ENCODE results near the gene NOX3. TPM values are rescaled to one million over a fixed set of nuclear protein-coding genes. Genes with fewer than 3 reads are reported as not detected.
"Not testable (repeated sequence)": the region's sequence is repeated elsewhere in the genome, so short reads cannot be mapped to it uniquely, and the experiment has no call there.

Gene NOX3, protein sequence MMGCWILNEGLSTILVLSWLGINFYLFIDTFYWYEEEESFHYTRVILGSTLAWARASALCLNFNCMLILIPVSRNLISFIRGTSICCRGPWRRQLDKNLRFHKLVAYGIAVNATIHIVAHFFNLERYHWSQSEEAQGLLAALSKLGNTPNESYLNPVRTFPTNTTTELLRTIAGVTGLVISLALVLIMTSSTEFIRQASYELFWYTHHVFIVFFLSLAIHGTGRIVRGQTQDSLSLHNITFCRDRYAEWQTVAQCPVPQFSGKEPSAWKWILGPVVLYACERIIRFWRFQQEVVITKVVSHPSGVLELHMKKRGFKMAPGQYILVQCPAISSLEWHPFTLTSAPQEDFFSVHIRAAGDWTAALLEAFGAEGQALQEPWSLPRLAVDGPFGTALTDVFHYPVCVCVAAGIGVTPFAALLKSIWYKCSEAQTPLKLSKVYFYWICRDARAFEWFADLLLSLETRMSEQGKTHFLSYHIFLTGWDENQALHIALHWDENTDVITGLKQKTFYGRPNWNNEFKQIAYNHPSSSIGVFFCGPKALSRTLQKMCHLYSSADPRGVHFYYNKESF
- not detected for total RNA-seq
- long read RNA-seq = 0 reads

DNA sequence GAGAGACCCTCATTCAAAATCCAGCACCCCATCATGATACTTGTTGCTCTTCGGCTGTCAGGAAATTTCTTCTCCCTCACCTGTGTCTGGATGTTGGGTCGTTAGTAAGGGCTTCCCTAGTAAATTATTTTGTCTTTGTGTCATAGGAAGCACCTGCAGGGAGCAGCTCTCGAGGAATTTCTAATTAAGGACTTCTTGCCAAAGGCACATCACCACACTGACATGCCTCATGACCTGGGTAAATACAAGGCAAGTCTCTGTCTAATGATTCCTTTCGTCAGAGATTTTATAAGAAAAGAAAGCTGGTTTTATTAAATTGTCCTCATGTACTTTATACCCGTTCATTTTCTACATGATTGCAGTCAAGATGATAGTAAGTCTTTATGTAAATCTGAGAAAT lies at the start of gene NOX3:
Gene NOX3, minus strand, starts transcription at position 74 of the 400 bp plus-strand sequence. Its CDS starts 39 bp downstream, at position 35.
- no peak for DNase-seq (ENCODE audit: missing footprints)
- intact Hi-C loops (cut with DNase I) = no loop called here
- ATAC-seq = no peak

DNA sequence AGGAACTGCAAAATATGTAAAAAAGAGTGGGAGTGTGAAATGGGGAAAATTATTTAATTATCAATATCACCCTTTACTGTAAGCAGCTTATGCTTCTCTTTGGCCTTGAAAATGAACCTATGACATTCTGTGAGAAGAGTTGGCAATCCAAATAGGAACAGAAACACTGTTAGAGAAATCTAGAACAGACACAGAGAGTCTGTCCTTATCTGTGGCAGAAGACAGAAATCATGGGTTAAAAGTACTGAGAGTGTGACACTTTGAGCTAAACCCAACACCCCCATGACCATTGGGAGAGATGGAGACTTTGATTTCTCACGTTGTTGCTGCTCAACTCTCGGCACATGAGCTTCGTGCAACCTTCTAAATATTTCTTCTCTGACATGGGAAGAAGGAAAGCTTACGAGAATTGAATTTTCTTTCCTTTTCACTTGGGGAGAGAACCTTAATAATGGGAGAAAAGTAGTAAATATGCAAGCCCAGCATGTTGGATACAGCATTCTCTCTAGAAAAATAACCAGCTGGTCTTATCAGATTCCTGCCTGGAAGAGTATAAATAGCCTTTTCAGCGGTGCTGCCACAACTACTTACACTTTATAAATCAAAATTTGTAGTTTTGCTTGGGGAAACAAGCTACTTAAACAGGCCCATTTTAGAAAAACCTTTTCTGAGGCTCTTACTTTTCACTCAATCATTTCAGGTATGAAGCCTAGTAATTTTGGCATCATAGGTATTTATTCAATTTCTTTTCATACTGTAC lies 49.4 kb upstream of the NOX3 start:
- intact Hi-C loops (cut with DNase I) = no loop called here
- DNase-seq (ENCODE audit: missing footprints) (no peak), ATAC-seq (no peak)

DNA sequence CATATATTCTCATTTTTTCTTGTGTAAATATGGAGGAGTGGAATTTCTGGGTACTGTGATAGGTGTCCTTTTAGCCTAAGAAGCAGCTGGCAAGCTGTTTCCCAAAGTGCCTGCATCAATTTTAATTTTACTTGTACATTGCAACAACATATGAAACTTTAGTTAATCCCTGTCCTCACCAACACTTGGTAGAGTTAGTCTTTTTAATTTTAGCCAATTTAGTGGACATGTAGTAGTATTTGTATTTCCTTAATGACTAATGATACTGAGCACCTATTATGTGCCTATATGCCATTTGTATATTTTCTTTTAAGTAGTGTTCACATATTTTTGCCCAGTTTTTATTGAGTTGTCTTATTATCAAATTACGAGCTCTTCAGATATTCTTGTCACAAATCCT lies 46.8 kb upstream of the NOX3 start:
- ATAC-seq = no peak
- intact Hi-C loops (cut with DNase I) = no loop called here
- DNase-seq (ENCODE audit: missing footprints) = no peak

DNA sequence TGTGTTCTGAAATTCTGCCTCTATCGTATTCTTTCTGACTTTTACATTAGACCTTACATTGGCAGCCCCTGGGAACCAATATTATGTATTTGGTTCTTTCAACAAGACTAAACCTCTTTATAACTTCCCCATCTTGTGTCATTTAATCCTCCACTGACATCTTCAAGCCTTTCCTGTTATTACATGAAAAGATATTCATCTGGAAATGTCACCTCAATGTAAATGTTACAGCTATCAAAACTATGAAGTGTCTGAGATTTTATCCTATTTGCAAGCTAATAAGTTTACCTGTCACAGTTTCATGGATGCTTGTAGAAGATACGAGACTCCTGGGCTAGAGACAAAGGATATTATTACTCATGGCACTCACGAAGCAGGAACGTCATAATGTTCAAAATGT lies 43.9 kb upstream of the NOX3 start:
- intact Hi-C loops (cut with DNase I) = loop anchor here (10.0 kb wide), 1 partner anchor 175 kb away; no protein-coding TSS in a partner anchor
- no peak for ATAC-seq
- no peak for DNase-seq (ENCODE audit: missing footprints)

DNA sequence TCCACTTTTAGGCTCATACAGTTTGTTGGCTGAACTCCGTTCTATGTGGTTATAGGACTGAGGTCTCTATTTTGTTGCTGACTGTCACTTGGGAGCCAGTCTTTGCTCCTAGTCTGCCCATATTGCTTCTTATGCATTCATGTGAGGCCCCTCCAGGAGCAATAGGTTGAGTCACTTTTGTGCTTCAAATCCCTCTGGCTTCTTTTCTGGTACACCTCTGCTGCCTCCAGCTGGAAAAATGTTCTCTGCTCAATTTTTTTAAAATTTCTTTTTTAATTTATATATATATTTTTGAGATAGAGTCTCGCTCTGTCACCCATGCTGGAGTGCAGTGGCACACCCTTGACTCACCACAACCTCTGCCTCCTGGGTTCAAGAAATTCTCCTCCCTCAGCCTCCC lies 42.7 kb upstream of the NOX3 start:
- no peak for DNase-seq (ENCODE audit: missing footprints)
- ATAC-seq = no peak
- intact Hi-C loops (cut with DNase I) = loop anchor here (10.0 kb wide), 1 partner anchor 174 kb away; no protein-coding TSS in a partner anchor

DNA sequence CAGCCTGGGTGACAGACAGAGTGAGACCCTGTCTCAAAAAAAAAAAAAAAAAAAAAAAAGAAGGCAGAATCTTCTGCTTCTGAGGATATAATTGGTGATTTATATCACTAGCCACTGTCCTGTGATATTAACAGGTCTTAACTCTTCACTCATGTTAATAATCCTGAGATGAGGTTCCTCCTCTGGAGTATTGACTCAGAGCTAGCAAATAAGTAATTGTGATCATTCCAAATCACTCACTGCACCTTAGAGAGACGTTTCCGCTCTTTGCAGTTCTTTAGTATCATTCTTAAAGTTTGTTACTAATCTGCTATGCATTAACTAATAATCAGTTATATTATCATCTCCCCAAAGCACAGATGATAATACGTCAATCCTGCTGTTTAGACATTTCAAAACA lies 41.6 kb upstream of the NOX3 start:
- DNase-seq (ENCODE audit: missing footprints) = no peak
- intact Hi-C loops (cut with DNase I) = loop anchor here (10.0 kb wide), 1 partner anchor 172 kb away; no protein-coding TSS in a partner anchor
- no peak for ATAC-seq

DNA sequence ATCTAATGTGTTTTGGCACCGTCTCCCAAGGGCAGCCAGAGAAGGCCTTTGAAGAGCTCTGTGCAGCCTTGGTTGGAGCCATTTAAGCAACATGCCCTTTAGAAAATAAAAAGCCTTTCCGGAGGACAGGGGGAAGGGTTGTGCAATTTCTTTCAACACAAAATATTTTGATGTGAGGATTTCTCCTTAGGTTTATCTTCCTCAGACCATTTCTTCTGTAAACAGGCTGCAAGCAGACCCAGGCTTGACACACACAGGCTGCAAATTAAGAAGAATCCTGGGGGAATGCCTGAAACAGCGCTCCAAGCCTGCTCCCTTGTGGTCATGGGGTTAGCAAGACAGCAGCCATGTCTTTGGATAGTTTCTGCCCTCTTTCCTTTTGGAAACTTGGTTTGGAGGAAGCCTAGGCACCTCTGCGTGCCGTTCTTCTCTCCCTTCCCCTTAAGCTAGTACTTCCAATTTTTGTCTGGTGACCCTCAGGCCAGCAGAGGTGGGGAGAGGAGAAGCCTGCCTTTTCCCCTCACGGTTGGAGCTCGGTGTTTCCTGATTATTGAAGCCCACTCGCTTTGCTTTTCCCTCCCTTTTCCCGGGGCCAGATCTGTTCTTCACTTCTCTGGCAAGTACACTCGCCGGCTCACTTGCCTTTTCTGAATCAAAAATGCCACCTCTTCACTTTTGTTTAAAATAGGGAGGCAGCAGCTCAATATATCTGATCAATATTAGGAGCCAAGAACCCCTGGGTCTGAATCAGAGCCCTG lies 39.6 kb upstream of the NOX3 start:
- intact Hi-C loops (cut with DNase I) = loop anchor here (10.0 kb wide), 1 partner anchor 170 kb away; no protein-coding TSS in a partner anchor
- DNase-seq (ENCODE audit: missing footprints) = no peak

DNA sequence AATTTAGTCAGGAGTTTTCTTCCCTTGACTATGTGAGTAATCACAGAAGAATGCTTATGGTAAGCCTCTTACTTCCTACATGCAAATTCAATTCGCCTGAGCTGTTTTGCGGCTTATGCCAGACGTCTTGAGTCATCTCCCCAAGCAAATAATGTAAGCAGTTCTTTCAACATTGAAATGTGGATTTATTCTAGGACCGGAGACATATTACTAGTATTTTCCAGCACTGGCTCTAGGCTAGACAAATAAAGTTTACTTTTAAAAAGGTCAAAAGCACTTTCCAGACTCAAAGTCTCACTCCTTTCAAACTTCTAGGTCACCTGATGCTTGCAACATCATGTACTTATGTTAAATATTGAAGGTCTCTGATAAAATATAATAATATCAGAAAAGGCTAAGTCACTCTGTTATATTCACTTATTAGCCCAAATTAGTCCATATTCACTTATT lies 38.1 kb upstream of the NOX3 start:
- DNase-seq (ENCODE audit: missing footprints) (no peak), ATAC-seq (peak; percentile 65)
- intact Hi-C loops (cut with DNase I) = loop anchor here (10.0 kb wide), 1 partner anchor 169 kb away; no protein-coding TSS in a partner anchor

More for the DNA sequence above, 39.6 kb upstream of the NOX3 start:
- ATAC-seq = peak; percentile 70

DNA sequence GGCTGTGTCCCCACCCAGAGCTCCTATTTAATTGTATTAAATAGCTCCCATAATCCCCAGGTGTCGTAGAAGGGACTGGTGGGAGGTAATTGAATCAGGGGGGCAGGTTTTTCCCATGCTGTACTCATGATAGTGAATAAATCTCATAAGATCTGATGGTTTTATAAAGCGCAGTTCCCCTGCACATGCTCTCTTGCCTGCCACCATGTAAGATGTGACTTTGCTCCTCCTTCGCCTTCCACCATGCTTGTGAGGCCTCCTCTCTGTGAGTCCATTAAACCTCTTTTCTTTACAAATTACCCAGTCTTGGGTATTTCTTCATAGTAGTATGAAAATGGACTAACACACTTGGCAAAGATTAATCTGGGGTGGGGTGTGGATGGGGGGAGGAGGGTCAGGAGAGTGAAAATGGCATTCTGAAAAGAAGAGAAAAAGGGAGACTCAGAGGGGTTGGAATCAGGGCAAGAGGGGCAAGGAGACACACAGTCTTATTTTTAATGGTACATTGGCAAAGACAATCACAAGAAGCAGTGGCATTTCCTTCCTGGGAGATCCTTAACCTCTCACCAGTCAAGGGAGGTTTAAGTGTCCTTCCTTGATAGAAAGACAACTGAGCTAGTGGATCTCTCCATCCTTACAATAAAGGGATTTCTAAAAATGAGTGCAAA lies 37.5 kb upstream of the NOX3 start:
- ATAC-seq = no peak
- intact Hi-C loops (cut with DNase I) = loop anchor here (10.0 kb wide), 1 partner anchor 168 kb away; no protein-coding TSS in a partner anchor
- no peak for DNase-seq (ENCODE audit: missing footprints)

DNA sequence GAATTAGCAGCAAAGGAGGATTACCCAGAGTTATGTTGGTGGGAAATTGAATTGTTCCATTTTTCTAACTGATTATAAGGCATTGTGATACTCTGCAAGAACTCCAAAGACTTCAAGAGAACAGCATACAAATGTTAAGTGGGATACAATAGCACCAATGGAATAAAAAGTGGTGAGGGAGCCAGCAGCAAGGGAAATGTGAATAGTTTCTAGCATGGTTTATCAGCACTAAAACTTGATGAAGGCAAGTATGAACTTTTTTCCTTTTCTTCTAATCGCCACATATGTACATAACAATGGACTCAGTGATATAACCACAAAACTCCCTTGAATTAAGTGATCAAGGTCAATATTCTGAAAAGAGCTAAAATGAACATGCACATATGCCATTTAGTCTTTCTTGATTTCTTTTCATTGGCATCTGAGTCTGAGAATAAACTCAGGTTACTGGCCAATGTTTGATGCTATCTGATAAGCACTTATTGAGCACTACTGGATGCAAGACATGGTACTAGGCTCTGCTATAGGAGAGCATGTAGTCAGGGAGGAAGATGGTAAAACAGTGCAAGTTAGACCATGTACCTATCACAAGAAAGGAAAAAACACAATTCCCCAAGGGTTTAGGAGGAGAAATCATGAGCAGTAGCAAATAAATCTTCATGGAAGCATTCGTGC lies 36.6 kb upstream of the NOX3 start:
- intact Hi-C loops (cut with DNase I) = loop anchor here (10.0 kb wide), 1 partner anchor 167 kb away; no protein-coding TSS in a partner anchor
- ATAC-seq (no peak), DNase-seq (ENCODE audit: missing footprints) (no peak)

DNA sequence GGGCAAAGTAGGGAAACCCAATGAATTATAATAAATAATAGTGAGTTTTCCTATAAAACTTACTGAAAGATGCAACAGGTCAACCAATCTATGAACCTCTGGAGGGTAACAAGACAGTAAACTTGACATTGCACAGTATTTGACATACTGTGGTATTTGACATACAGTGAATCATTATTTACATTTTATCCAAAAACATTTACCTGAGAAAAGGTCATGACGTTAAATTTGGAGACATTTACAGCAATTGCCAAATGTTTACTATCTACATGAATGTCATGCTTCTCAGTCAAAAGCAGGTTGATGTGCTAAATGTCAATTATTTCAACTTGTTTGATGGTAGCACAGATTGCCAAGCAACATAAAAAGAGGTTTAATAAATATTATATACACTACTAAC lies 35.8 kb upstream of the NOX3 start:
- intact Hi-C loops (cut with DNase I) = loop anchor here (10.0 kb wide), 1 partner anchor 167 kb away; no protein-coding TSS in a partner anchor
- no peak for ATAC-seq
- no peak for DNase-seq (ENCODE audit: missing footprints)

DNA sequence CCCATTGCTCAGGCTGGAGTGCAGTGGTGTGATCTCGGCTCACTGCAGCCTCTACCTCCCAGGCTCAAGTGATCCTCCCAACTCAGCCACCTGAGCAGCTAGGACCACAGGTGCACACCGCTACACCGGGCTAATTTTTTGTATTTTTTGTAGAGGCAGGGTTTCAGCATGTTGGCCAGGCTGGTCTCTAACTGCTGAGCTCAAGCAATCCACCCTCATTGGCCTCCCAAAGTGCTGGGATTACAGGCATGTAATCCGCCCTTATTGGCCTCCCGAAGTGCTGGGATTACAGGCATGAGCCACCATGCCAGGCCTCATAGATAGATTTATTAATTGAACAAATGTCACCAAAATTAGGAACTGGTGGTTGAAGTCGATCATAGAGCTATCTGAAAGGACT lies 32.6 kb upstream of the NOX3 start:
- ATAC-seq; intact Hi-C loops (cut with DNase I); DNase-seq (ENCODE audit: missing footprints): not testable (repeated sequence)

DNA sequence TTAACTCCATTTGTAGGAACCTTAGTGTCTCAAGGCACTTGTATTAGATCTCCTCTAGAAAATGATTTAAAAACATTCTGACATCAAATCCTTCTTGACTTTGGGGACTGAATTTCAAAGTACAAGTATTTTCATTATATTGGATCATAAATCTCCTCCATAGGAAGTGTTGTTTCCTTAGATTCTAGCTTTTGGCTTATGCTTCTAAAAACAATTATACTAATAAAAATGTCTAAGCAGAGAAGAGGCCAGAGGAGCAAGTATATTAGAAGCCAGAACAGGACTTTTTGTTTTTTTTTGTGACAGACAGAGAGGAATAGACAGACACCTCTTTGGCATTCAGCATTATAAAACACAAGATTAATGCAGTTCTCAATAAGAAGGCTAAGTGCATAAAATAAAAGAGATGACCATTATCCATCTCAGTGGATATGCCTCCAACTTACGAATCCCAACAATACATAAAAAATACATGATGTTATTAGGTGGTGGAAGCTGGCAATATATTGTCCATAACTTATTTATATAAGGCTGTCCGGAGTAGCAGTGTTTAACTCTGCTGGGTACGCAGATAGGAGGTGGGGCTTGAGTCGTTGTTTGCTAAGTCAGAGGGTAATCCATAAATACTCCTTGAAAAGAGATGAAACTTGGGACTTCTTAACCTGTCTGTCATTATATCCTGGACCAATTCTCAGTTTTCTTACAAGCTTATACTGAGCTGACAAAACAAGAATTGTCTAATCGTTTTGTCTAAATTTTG lies 31.9 kb upstream of the NOX3 start:
- intact Hi-C loops (cut with DNase I) = no loop called here
- DNase-seq (ENCODE audit: missing footprints) (no peak), ATAC-seq (no peak)

DNA sequence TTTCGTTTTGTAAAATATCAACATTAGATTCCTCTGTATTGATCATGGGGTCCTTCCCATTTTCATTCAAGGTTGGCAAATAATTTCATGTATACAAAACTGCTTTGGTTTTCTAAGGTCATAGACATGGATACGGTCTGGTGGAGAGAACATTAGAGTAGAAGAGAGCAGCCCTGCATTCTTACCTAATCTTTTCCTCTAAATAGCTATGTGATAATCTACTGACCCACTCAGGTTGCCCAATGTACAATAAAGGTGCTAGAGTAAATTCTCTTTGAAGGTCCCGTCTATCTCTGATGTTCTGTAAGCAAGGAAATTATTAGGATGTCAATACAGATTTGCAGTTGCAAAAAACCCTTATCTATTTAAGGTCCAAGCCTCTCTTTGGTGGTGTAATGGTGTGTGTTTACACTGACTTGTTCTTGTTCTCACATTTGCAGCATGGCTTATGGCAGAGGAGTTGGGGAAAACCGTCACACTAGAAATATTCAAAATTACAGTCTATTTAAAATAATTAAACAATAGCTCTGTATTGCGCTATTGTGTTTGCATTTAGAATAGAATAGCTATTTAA lies 31.2 kb upstream of the NOX3 start:
- ATAC-seq (no peak), DNase-seq (ENCODE audit: missing footprints) (no peak)
- intact Hi-C loops (cut with DNase I) = no loop called here

DNA sequence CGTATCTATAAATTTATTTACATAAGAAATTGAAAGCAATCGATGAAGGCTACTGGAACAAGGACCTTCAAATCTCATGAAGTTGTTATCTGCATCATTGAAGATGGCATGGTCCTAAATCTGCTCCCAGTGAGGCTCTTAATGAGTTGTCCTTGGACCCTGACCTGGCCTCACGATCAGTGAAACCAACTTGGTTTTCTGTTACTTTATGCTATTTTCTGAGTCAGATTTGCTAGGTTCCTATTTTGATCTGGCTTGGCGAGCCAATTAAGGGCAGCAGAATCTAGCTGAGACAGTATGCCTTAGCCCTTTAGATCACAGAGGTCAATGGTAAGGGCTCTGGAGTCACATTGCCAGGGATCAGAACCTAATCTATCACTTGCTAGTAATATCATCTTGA lies 30.1 kb upstream of the NOX3 start:
- no peak for ATAC-seq
- intact Hi-C loops (cut with DNase I) = no loop called here
- DNase-seq (ENCODE audit: missing footprints) = no peak

DNA sequence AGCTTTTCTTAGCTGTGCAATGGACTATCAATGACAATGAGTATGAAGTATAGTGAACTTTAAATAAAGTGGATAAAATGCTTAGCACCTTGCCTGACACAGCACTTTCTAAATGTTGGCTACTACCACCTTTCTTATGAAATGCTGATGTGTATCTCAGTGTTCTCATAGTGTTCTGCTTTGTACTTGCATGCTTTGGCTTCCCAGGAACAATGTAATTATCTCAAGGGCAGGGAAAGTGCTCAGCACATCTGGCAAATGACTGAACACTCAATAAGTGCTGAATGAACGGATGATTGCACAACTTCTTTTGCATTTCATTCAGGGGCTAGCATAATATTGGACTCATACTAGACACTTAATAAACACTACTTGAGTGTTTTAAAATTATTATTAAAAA lies 28.2 kb upstream of the NOX3 start:
- ATAC-seq (peak; percentile 72), DNase-seq (ENCODE audit: missing footprints) (no peak)
- intact Hi-C loops (cut with DNase I) = no loop called here

All from Right ventricle myocardium inferior (tissue), 1 donor.